ENCODE measurements around the gene STMP1.

The STMP1 gene

DNA sequence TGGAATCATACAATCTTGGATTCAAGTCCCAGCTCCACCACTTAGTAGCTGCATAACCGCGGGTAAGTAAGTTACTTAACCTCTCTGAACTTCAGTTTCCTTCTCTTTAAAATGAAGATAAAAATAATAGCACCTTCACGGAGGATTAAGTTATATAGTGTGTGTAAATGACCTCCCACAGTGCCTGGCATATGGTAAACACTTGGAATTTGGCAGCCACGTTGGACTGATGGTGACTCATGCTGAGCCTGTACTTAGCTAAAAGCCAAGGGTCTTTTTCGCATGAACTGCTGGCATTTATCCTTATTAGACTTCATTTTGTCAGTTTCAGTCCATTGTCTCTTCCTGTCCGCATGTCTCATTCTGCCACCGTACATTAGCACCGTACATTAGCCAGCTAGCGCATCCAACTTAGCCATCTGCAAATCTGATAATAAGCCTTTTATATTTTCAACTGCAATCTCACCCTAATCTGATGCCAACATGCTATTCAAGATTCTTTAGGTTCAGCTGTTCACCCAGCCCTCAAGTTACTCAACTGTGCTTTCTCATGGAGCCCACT, 54.4 kb downstream of the STMP1 start:
- TF ChIP-seq, protein P1, sequence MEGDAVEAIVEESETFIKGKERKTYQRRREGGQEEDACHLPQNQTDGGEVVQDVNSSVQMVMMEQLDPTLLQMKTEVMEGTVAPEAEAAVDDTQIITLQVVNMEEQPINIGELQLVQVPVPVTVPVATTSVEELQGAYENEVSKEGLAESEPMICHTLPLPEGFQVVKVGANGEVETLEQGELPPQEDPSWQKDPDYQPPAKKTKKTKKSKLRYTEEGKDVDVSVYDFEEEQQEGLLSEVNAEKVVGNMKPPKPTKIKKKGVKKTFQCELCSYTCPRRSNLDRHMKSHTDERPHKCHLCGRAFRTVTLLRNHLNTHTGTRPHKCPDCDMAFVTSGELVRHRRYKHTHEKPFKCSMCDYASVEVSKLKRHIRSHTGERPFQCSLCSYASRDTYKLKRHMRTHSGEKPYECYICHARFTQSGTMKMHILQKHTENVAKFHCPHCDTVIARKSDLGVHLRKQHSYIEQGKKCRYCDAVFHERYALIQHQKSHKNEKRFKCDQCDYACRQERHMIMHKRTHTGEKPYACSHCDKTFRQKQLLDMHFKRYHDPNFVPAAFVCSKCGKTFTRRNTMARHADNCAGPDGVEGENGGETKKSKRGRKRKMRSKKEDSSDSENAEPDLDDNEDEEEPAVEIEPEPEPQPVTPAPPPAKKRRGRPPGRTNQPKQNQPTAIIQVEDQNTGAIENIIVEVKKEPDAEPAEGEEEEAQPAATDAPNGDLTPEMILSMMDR (IDR thresholded peaks at IDR 0.05; ENCODE audit: unreplicated experiment in 3 of 3) = no peak
- peaks cover 10% of the 10 kb centered on the region for H3K4me1 Mint-ChIP-seq
- H3K27me3 Mint-ChIP-seq (ENCODE audit: low read depth) = peaks cover 5% of the 10 kb centered on the region
- no peak overlapping the region for H3K27ac Mint-ChIP-seq
- no peaks in the 10 kb centered on the region for H3K36me3 Mint-ChIP-seq (ENCODE audit: low read depth)
- H3K9me3 Mint-ChIP-seq = no peaks in the 10 kb centered on the region
- H3K4me3 Mint-ChIP-seq = no peak overlapping the region

DNA sequence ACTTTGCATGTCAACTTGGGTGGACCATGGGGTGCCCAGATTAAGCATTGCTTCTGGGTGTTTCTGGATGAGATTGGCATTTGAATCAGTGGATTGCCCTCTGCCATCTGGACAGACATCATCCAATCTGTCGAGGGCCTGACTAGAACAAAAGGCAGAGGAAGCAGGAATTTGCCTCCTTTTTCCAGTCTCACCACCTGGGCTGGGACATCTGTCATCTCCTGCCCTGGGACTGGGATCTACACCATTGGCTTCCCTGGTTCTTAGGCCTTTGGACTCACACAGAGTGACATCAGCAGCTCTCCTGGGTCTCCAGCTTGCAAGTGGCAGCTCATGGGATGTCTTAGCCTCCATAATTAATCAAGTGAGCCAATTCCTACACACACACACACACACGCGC, 55.4 kb downstream of the STMP1 start:
- Mint-ChIP-seq H3K27ac (no peak overlapping the region), H3K27me3 (ENCODE audit: low read depth) (peaks cover 5% of the 10 kb centered on the region), H3K9me3 (no peaks in the 10 kb centered on the region), H3K4me1 (peaks cover 8% of the 10 kb centered on the region), H3K36me3 (ENCODE audit: low read depth) (no peaks in the 10 kb centered on the region), H3K4me3 (no peak overlapping the region)
- TF ChIP-seq, protein P1 (IDR thresholded peaks at IDR 0.05; ENCODE audit: unreplicated experiment in 3 of 3) = no peak

DNA sequence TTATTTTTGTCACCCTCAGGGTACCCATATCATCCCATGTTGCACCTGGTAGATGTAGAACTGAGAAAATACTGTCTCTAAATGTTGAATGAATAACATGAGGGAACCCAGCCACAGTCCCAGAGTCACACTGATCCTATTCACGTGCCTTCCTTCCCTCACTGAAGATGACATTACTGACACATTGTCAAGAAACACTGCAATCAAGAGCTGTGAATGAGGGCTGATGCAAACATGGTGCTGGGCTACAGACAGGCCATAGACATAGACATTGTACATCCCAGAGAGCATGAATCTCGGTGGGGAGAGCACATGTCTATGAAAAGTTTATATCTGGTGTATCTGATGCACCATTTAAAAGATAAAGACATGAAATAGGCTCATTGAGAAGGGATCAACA, 55.9 kb downstream of the STMP1 start:
- Mint-ChIP-seq H3K27me3 (ENCODE audit: low read depth) (peaks cover 5% of the 10 kb centered on the region), H3K4me3 (no peak overlapping the region)
- TF ChIP-seq, protein P1 (IDR thresholded peaks at IDR 0.05; ENCODE audit: unreplicated experiment in 3 of 3) = no peak

DNA sequence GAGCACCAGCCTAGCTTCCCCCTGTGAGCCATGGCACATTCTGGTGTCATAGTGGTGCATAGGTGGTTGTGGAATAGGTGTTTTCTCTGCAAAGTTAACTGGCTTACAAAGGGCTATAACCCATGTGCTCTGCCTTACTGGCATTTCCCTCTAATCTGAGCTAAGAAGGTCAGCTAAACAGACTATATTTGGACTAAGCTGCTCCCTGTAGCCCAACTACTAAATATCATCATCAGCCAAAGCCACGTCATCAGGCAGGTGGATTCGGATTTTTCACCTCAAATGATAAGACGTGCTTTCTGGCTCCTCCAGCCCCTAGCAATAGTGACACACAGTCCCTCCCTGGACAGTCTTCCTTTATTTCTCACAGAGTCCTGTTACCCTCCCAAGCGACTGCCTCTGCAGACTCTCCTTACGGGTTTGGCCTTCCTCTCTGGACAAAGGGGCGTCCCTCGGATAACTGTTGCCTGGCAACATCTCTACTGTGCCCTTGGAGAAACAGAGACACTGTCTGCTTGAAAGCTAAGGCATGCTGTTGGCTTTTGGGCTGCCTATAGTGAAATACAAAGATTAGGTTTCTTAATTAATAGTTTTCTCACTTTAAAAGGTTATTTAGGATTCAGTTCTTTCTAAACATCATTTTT, 56.6 kb downstream of the STMP1 start:
- Mint-ChIP-seq H3K4me3 (no peak overlapping the region), H3K36me3 (ENCODE audit: low read depth) (no peaks in the 10 kb centered on the region), H3K27me3 (ENCODE audit: low read depth) (peaks cover 8% of the 10 kb centered on the region), H3K27ac (no peak overlapping the region), H3K4me1 (peaks cover 4% of the 10 kb centered on the region), H3K9me3 (no peaks in the 10 kb centered on the region)
- TF ChIP-seq, protein P1 (IDR thresholded peaks at IDR 0.05; ENCODE audit: unreplicated experiment in 3 of 3) = no peak

More for the DNA sequence above, 55.9 kb downstream of the STMP1 start:
- no peaks in the 10 kb centered on the region for H3K36me3 Mint-ChIP-seq (ENCODE audit: low read depth)
- H3K27ac Mint-ChIP-seq = no peak overlapping the region
- H3K4me1 Mint-ChIP-seq = peaks cover 4% of the 10 kb centered on the region
- H3K9me3 Mint-ChIP-seq = no peaks in the 10 kb centered on the region

DNA sequence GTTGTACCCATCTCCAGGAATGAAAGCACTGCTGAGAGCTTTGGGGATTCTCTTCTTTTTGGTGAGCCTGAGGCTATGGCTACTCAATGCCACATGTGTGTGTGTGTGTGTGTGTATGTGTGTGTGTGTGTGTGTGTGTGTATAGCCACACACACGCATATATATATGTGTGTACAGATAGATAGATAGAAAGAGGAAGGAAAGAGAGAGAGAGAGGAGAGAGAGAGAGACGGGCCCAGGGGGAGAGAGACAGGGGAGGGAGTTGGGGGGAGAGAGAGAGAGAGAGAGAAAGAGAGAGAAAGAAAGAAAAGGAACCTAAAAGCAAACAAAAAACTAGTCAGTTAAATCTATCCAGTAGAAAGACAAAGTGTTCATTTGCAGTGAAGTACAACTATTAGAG, 57.4 kb downstream of the STMP1 start:
- peaks cover 4% of the 10 kb centered on the region for H3K4me1 Mint-ChIP-seq
- TF ChIP-seq, protein P1 (IDR thresholded peaks at IDR 0.05; ENCODE audit: unreplicated experiment in 3 of 3) = no peak
- H3K36me3 Mint-ChIP-seq (ENCODE audit: low read depth) = no peaks in the 10 kb centered on the region
- no peaks in the 10 kb centered on the region for H3K9me3 Mint-ChIP-seq
- no peak overlapping the region for H3K27ac Mint-ChIP-seq
- H3K4me3 Mint-ChIP-seq = no peak overlapping the region
- H3K27me3 Mint-ChIP-seq (ENCODE audit: low read depth) = peaks cover 8% of the 10 kb centered on the region
